Right lobe of liver (tissue), 6 donors: ENCODE data around the gene USP8. TPM values are rescaled to one million over a fixed set of nuclear protein-coding genes. Genes with fewer than 3 reads are reported as not detected.

Experiments
- ATAC-seq, 4 donors: fragments of 200-7000 bp; cut with Tn5 transposase; one replicate each; pipeline ENCODE4 v1.9.1; 2020; ENCODE audit warnings: mild to moderate bottlenecking in 4 of 4, moderate library complexity in 4 of 4
- DNase-seq, 3 donors: peaks; one replicate each; pipeline ENCODE4 v3.0.0-alpha.2; 2020
- H3K27ac ChIP-seq, 3 donors: fragments of 200-600 bp; one replicate each; pipeline ENCODE4 v1.8.0; 2022
- H3K27me3 ChIP-seq, 2 donors: fragments of 200-600 bp; one replicate each; pipeline ENCODE4 v1.8.0; 2022
- H3K36me3 ChIP-seq, 4 donors: fragments of 200-600 bp; sonication (generic) in 1 of 4; one replicate each; pipeline versions ENCODE4 v1.5.1 to v1.8.0; 2017 to 2022; ENCODE audit warnings: control low read depth in 1 of 4
- H3K4me1 ChIP-seq, 4 donors: fragments of 200-600 bp; sonication (generic) in 1 of 4; one replicate each; pipeline versions ENCODE4 v1.5.1 to v1.8.0; 2017 to 2022; ENCODE audit warnings: control low read depth in 1 of 4
- H3K4me3 ChIP-seq, 3 donors: fragments of 200-600 bp; one replicate each; pipeline ENCODE4 v1.8.0; 2022
- H3K9me3 ChIP-seq, 4 donors: fragments of 200-600 bp; sonication (generic) in 1 of 4; one replicate each; pipeline versions ENCODE4 v1.5.1 to v1.8.0; 2017 to 2022; ENCODE audit warnings: control low read depth in 1 of 4
- POLR2A ChIP-seq: fragments of 450-650 bp; IDR thresholded peaks from one replicate; pipeline ENCODE4 v1.6.1; 2017; ENCODE audit warnings: antibody characterized with exemption, mild to moderate bottlenecking
- WGBS: methylation state at CpG from one replicate; pipeline ENCODE4 v1.1.6; 2018; ENCODE audit warnings: low coverage, low lambda C conversion rate; ENCODE audit not compliant: insufficient coverage; ENCODE audit errors: missing lambda C conversion rate; 5-methylcytosine and 5-hydroxymethylcytosine counted together
- intact Hi-C, 2 donors: fragments of 100-400 bp; cut with DNase I; formaldehyde crosslinking; loops; one replicate each; pipeline versions ENCODE4 v1.11.2 to v1.14.1; 2022
- total RNA-seq, 6 experiments: library from RNA; depleted of rRNA in 2 of 6; stranded (reverse); fragments of >200 nt in 2 of 6; fragmentation: NEBNext Ultra II Directional in 3 of 6; extraction: Animal tissue kit (Norgen Biotek cat#: 25700) in 3 of 6; gene quantifications; one replicate each; pipeline versions ENCODE4 v1.1.0 to v1.2.4, GENCODE V29; 2016 to 2023
- TF ChIP-seq, protein P1 (sequence below), 4 donors: fragments of 200-600 bp in 3 of 4; fragments of 450-650 bp in 1 of 4; IDR thresholded peaks; one replicate each; pipeline versions ENCODE4 v1.5.1 to v1.8.0; 2016 to 2022; ENCODE audit warnings: antibody characterized with exemption in 4 of 4, mild to moderate bottlenecking in 2 of 4
- donor health status: DM: no; HTN: yes; CAD: no.
- donor health status: DM: no; HTN: no; CAD: no.
- donor health status: DM: no; HTN: no; CAD: no.
- donor health status: DM: no; HTN: yes; CAD: no.
- donor health status: DM: no; HTN: yes; CAD: no.

USP8 gene
- total RNA-seq, 6 experiments from 2014 or later: 26.0 to 38.7 (median 34.6) TPM

DNA sequence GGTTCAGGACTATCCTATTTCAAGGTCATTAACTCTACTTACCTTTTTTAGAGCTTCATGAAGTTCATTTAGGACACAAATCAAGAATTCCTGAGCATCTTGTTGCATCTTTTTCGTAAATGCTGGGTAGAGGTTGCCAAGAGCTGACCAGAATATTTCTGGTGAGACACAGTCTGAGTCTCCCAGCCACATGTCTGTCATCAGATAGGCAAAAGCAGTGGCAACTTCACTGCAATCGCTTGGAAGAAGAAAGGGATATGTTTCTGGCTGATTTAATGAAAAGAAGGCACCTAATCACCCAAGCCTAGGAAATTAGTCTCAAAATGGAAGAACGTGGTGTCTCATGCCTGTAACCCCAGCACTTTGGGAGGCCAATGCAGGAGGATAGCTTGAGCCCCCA lies 119.4 kb downstream of the USP8 start:
- Histone ChIP-seq H3K4me3 (no peak overlapping the region), H3K27me3 (no peaks in the 10 kb centered on the region), H3K4me1 (no peaks in the 10 kb centered on the region), H3K27ac (no peak overlapping the region), H3K9me3 (no peaks in the 10 kb centered on the region), H3K36me3 (no peaks in the 10 kb centered on the region)
- no peak for TF ChIP-seq POLR2A
- WGBS: 95% methylated on average over 3 of the region's 3 CpGs
- intact Hi-C loops: no loop called here
- no peak for DNase-seq
- ATAC-seq: no peak

DNA sequence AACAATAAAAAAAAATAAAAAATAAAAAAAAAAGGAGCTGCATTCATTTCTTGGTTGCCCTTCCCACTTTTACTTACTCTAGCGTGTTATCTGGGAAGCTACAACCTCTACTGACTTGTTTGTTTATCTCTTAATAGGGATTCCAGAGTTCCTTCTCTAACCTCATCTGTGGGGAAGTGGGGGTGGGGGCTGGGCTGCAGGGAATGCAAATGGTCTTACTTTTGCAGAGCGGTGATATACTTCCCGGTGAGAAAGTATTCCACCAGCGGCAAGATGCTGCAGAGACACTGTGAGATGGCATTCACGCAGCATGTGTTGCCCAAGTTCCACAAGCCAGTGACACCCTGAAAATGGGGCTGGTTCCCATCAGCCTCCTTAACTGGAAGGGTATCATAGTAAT lies 120.2 kb downstream of the USP8 start:
- intact Hi-C loops: no loop called here
- H3K4me3 ChIP-seq: no peak overlapping the region

GRCh38 chr15:50546566-50546965 lies 122.4 kb downstream of the USP8 start, which contains the start of gene USP50:
Gene USP50 (minus strand): TSS chr15:50546666. CDS start chr15:50546525, 141 bp downstream.
- Histone ChIP-seq H3K27ac (no peak within 1 kb of the TSS), H3K4me1 (no peaks in the 10 kb centered on the region), H3K27me3 (no peaks in the 10 kb centered on the region), H3K4me3 (no peak within 1 kb of the TSS), H3K36me3 (no peaks in the 10 kb centered on the region), H3K9me3 (no peaks in the 10 kb centered on the region)
- intact Hi-C loops: no loop called here
- TF ChIP-seq, protein P1, sequence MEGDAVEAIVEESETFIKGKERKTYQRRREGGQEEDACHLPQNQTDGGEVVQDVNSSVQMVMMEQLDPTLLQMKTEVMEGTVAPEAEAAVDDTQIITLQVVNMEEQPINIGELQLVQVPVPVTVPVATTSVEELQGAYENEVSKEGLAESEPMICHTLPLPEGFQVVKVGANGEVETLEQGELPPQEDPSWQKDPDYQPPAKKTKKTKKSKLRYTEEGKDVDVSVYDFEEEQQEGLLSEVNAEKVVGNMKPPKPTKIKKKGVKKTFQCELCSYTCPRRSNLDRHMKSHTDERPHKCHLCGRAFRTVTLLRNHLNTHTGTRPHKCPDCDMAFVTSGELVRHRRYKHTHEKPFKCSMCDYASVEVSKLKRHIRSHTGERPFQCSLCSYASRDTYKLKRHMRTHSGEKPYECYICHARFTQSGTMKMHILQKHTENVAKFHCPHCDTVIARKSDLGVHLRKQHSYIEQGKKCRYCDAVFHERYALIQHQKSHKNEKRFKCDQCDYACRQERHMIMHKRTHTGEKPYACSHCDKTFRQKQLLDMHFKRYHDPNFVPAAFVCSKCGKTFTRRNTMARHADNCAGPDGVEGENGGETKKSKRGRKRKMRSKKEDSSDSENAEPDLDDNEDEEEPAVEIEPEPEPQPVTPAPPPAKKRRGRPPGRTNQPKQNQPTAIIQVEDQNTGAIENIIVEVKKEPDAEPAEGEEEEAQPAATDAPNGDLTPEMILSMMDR (IDR thresholded peaks at IDR 0.05): no peak
- no peak for TF ChIP-seq POLR2A
- ATAC-seq: no peak
- 82% methylated on average over 5 of the region's 5 CpGs for WGBS
- no peak for DNase-seq

More for the DNA sequence above, 120.2 kb downstream of the USP8 start:
- no peaks in the 10 kb centered on the region for H3K36me3 ChIP-seq
- WGBS: 49% methylated on average over 4 of the region's 5 CpGs
- H3K4me1 ChIP-seq: no peaks in the 10 kb centered on the region
- no peak for DNase-seq
- H3K27ac ChIP-seq: no peak overlapping the region
- no peak for TF ChIP-seq POLR2A
- TF ChIP-seq, protein P1 (IDR thresholded peaks at IDR 0.05): no peak
- ATAC-seq: no peak
- no peaks in the 10 kb centered on the region for H3K27me3 ChIP-seq
- H3K9me3 ChIP-seq: no peaks in the 10 kb centered on the region

GRCh38 chr15:50549326-50549725 lies 125.1 kb downstream of the USP8 start:
- Histone ChIP-seq H3K4me3 (no peak overlapping the region), H3K27me3 (no peaks in the 10 kb centered on the region), H3K27ac (no peak overlapping the region), H3K36me3 (no peaks in the 10 kb centered on the region), H3K9me3 (no peaks in the 10 kb centered on the region), H3K4me1 (no peaks in the 10 kb centered on the region)
- no peak for TF ChIP-seq POLR2A
- TF ChIP-seq, protein P1 (IDR thresholded peaks at IDR 0.05): no peak
- no peak for DNase-seq
- intact Hi-C loops: no loop called here
- 79% methylated on average over 4 of the region's 7 CpGs for WGBS
- ATAC-seq: no peak

DNA sequence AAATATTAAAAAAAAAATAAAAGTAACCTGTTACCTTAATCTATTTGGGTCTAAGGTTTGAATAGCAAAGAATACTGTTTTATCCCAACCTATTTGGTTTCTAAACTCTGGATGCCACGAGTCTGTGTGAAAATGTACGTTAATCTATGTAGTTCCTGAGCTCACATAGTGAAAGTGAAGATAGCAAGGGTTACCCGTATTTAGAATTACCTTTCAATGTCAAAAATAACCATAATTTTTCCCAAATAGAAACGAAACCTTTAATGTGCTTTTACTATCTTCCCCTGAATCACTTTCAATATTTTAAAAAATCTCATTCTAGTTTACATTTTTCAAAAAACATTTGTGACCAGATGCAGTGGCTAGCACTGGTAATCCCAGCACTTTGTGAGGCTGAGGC lies 128.0 kb downstream of the USP8 start:
- 83% methylated on average over 4 of the region's 4 CpGs for WGBS

More for the DNA sequence above, 128.0 kb downstream of the USP8 start:
- DNase-seq (no peak), ATAC-seq (no peak)
- no peak overlapping the region for H3K4me3 ChIP-seq
- TF ChIP-seq, protein P1 (IDR thresholded peaks at IDR 0.05): no peak
- no peaks in the 10 kb centered on the region for H3K36me3 ChIP-seq
- H3K4me1 ChIP-seq: no peaks in the 10 kb centered on the region
- intact Hi-C loops: no loop called here
- H3K9me3 ChIP-seq: no peaks in the 10 kb centered on the region
- no peak overlapping the region for H3K27ac ChIP-seq
- H3K27me3 ChIP-seq: no peaks in the 10 kb centered on the region
